HepG2 (cell line): ENCODE data around the gene NIPAL3. TPM values are rescaled to one million over a fixed set of nuclear protein-coding genes. Genes with fewer than 3 reads are reported as not detected.

ENCODE experiments used
- ATAC-seq: fragments of 200-7000 bp; cut with Tn5 transposase; 3 replicates; pipeline ENCODE4 v1.9.1; 2020; ENCODE audit warnings: mild to moderate bottlenecking, moderate library complexity
- BruUV-seq: library from RNA; stranded (reverse); fragments of 400-500 nt; replicated peaks from 2 replicates; lab custom pipeline; 2021; lab: Mats Ljungman, UMichigan
- CTCF ChIA-PET: fragments of 300-600 bp; formaldehyde crosslinking; extraction: SDS; loops from one replicate; lab custom pipeline; 2021; ENCODE audit warnings: low total read pairs, inconsistent platforms, low intra/inter-chr PET ratio; lab: Yijun Ruan, JAX
- POLR2A ChIA-PET: fragments of 350-600 bp; sonication (Branson Sonifier 250); formaldehyde crosslinking; loops from one replicate; lab custom pipeline; 2020; ENCODE audit warnings: antibody characterized with exemption, inconsistent platforms; lab: Yijun Ruan, JAX
- DNase-seq: peaks from one replicate; pipeline ENCODE4 v3.0.0-alpha.2; 2015; ENCODE audit warnings: low spot score
- FAIRE-seq: peaks from 3 replicates; lab custom pipeline; 2011; peaks lifted over from hg19 to GRCh38; lab: Jason Lieb, UNC
- H2AFZ ChIP-seq: one replicate; pipeline ENCODE4 v1.6.1; 2011; ENCODE audit warnings: low read length, inconsistent platforms
- H3K27ac ChIP-seq: fragments of 300-600 bp; 3 replicates; pipeline ENCODE4 v1.8.0; 2011; ENCODE audit warnings: mixed run types, mild to moderate bottlenecking, mixed read lengths, low read length, inconsistent platforms; ENCODE audit not compliant: insufficient read depth; ENCODE audit errors: extremely low read length
- H3K27me3 ChIP-seq, 2 experiments: fragments of 200-600 bp in 1 of 2; 2 replicates in 1 of 2; 3 replicates in 1 of 2; pipeline versions ENCODE4 v1.6.0 to v1.8.0; 2011; ENCODE audit warnings: low read length in 2 of 2, mild to moderate bottlenecking in 2 of 2, moderate library complexity in 2 of 2, inconsistent platforms in 1 of 2; ENCODE audit not compliant: insufficient read depth in 2 of 2, control insufficient read depth in 1 of 2
- H3K36me3 ChIP-seq, 2 experiments: fragments of 200-600 bp in 1 of 2; replicated peaks in 1 of 2; 2 replicates in 1 of 2; 3 replicates in 1 of 2; pipeline versions ENCODE4 v1.5.1 to v1.8.0; 2011; ENCODE audit warnings: low read length in 2 of 2, inconsistent platforms in 1 of 2; ENCODE audit not compliant: insufficient read depth in 2 of 2, control insufficient read depth in 1 of 2
- H3K4me1 ChIP-seq: 2 replicates; pipeline ENCODE4 v1.5.1; 2012; ENCODE audit warnings: low read length, inconsistent platforms; ENCODE audit not compliant: insufficient read depth
- H3K4me2 ChIP-seq: 2 replicates; pipeline ENCODE4 v1.6.0; 2011; ENCODE audit warnings: low read depth, low read length, inconsistent platforms
- H3K4me3 ChIP-seq, 3 experiments: fragments of 200-600 bp in 1 of 3; sonication (generic), shearing (Covaris generic) in 1 of 3; replicated peaks in 1 of 3; 2 replicates each; pipeline ENCODE4 v1.5.1; 2011 to 2016; ENCODE audit warnings: low read length in 3 of 3, inconsistent platforms in 2 of 3, low read depth in 2 of 3, mild to moderate bottlenecking in 2 of 3, control low read depth in 1 of 3, mixed read lengths in 1 of 3; ENCODE audit not compliant: insufficient read depth in 1 of 3
- H3K79me2 ChIP-seq: one replicate; pipeline ENCODE4 v1.6.1; 2011; ENCODE audit warnings: low read length, inconsistent platforms; ENCODE audit not compliant: insufficient read depth
- H3K9ac ChIP-seq: 2 replicates; pipeline ENCODE4 v1.6.0; 2011; ENCODE audit warnings: mild to moderate bottlenecking, low read depth, low read length, inconsistent platforms; ENCODE audit not compliant: insufficient read depth
- H3K9me3 ChIP-seq: 2 replicates; pipeline ENCODE4 v1.5.1; 2012; ENCODE audit warnings: mild to moderate bottlenecking, low read length
- H4K20me1 ChIP-seq: 2 replicates; pipeline ENCODE4 v1.6.0; 2011; ENCODE audit warnings: inconsistent platforms, mild to moderate bottlenecking, low read length, moderate library complexity; ENCODE audit not compliant: insufficient read depth
- CREB1 ChIP-seq, 2 experiments: fragments of 450-650 bp in 1 of 2; IDR thresholded peaks; 2 replicates each; pipeline ENCODE4 v1.6.1; 2016 to 2017; ENCODE audit warnings: control low read depth in 1 of 2, mild to moderate bottlenecking in 1 of 2, missing compliant biosample characterization in 1 of 2, missing genetic modification characterization in 1 of 2
- KDM4B ChIP-seq: sonication (generic); formaldehyde crosslinking; IDR thresholded peaks from 2 replicates; pipeline ENCODE4 v1.4.0; 2020; ENCODE audit warnings: missing genetic modification reagents
- MED8 ChIP-seq: sonication (generic); formaldehyde crosslinking; IDR thresholded peaks from 2 replicates; pipeline ENCODE4 v1.8.1; 2023; ENCODE audit warnings: mild to moderate bottlenecking, missing genetic modification reagents; ENCODE audit not compliant: insufficient replicate concordance
- NFE2L2 ChIP-seq: fragments of 150-350 bp; IDR thresholded peaks from 2 replicates; pipeline ENCODE4 v1.6.1; 2014; ENCODE audit warnings: low read length
- PAX8 ChIP-seq: sonication (generic); formaldehyde crosslinking; IDR thresholded peaks from 2 replicates; pipeline ENCODE4 v1.8.0; 2022; ENCODE audit warnings: mild to moderate bottlenecking, missing genetic modification reagents, borderline replicate concordance
- POLR2G ChIP-seq: fragments of 200-400 bp; formaldehyde crosslinking; IDR thresholded peaks from 2 replicates; pipeline ENCODE4 v1.6.1; 2018; ENCODE audit warnings: mild to moderate bottlenecking, low read depth, low read length, moderate library complexity
- RARG ChIP-seq: sonication (generic); formaldehyde crosslinking; IDR thresholded peaks from 2 replicates; pipeline ENCODE4 v1.4.0; 2020; ENCODE audit warnings: low read depth, mild to moderate bottlenecking, missing genetic modification reagents
- SOX6 ChIP-seq, 2 experiments: fragments of 450-650 bp in 1 of 2; sonication (generic) in 1 of 2; formaldehyde crosslinking in 1 of 2; IDR thresholded peaks; 2 replicates each; pipeline versions ENCODE4 v1.4.0 to v1.6.1; 2017 to 2020; ENCODE audit warnings: antibody characterized with exemption in 1 of 2, mild to moderate bottlenecking in 1 of 2, missing genetic modification reagents in 1 of 2
- WGBS: methylation state at CpG from one replicate; pipeline ENCODE4 v1.1.6; 2017; ENCODE audit warnings: low lambda C conversion rate; 5-methylcytosine and 5-hydroxymethylcytosine counted together
- in situ Hi-C: cut with HindIII; loops from 2 replicates; pipeline ENCODE4 v1.10.0; 2017; ENCODE audit warnings: low pct_unique_long_range_greater_than_20kb; ENCODE audit not compliant: extremely low pct_ligation_motif_present
- intact Hi-C: fragments of 100-400 bp; cut with micrococcal nuclease; formaldehyde crosslinking; loops from one replicate; pipeline ENCODE4 v1.10.0; 2022; ENCODE audit not compliant: unreplicated experiment
- polyA plus RNA-seq, 8 experiments: library from polyadenylated mRNA; depleted of rRNA in 3 of 8; stranded (reverse) in 7 of 8; unstranded in 1 of 8; fragments of >200 nt; fragmentation: Illumina TruSeq in 4 of 8; extraction: Trizol in 4 of 8; gene quantifications; 2 replicates each; pipeline versions ENCODE4 v1.2.1 to v1.2.3, GENCODE V29; 2011 to 2016; ENCODE audit warnings: low read depth in 4 of 8, missing spikeins in 1 of 8, mixed read lengths in 1 of 8; ENCODE audit not compliant: insufficient read depth in 1 of 8
- total RNA-seq, 5 experiments: library from RNA; depleted of rRNA; stranded (reverse); fragments of >200 nt; fragmentation: Illumina TruSeq; extraction: Trizol; gene quantifications; 2 replicates each; pipeline ENCODE4 v1.2.3, GENCODE V29; 2016; ENCODE audit warnings: low read depth in 1 of 5
- TF ChIP-seq, protein P1 (sequence below): sonication (generic); formaldehyde crosslinking; IDR thresholded peaks from 2 replicates; pipeline ENCODE4 v1.4.0; 2020; ENCODE audit warnings: missing genetic modification reagents, borderline replicate concordance

The NIPAL3 gene
- total and polyA plus RNA-seq, 2 of the 13 experiments (the other 11 are each of a cell fraction or from before 2014, with no cell fraction given): 5.6 to 8.6 TPM

- POLR2A ChIA-PET: no interaction called here
- no peak for TF ChIP-seq MED8 (CRISPR knock-in tag)
- no peak for TF ChIP-seq POLR2G
- no peak for TF ChIP-seq SOX6 (IDR thresholded peaks at IDR 0.05)
- TF ChIP-seq SOX6 (CRISPR knock-in tag; IDR thresholded peaks at IDR 0.05): no peak
- H3K27me3 ChIP-seq: no peaks in the 10 kb centered on the region; a peak in 1 of 5 replicates
- FAIRE-seq (no peak), ATAC-seq (no peak), DNase-seq (no peak)
- no peaks in the 10 kb centered on the region for H3K9me3 ChIP-seq
- H3K79me2 ChIP-seq: no peaks in the 10 kb centered on the region
- no peaks in the 10 kb centered on the region for H3K36me3 ChIP-seq
- peaks cover 32% of the 10 kb centered on the region for H3K4me1 ChIP-seq
- no peak overlapping the region for H3K4me3 ChIP-seq
- no peak overlapping the region for H3K27ac ChIP-seq
- H3K4me2 ChIP-seq: no peak overlapping the region
- no TSS peak for BruUV-seq
- no peak overlapping the region for H3K9ac ChIP-seq
- intact Hi-C loops: loop anchor here (5.0 to 10.0 kb wide), 2 partner anchors 94 to 232 kb away; partner anchors contain the start of genes RCAN3 and SRRM1
- H2AFZ ChIP-seq: no peak overlapping the region
- H4K20me1 ChIP-seq: no peaks in the 10 kb centered on the region
- in situ Hi-C loops: no loop called here
- WGBS: 90% methylated on average over 3 of the region's 7 CpGs
- CTCF ChIA-PET: no interaction called here
Measured at GRCh38 chr1:24410750-24411149, 4.9 kb upstream of the NIPAL3 start.

DNA sequence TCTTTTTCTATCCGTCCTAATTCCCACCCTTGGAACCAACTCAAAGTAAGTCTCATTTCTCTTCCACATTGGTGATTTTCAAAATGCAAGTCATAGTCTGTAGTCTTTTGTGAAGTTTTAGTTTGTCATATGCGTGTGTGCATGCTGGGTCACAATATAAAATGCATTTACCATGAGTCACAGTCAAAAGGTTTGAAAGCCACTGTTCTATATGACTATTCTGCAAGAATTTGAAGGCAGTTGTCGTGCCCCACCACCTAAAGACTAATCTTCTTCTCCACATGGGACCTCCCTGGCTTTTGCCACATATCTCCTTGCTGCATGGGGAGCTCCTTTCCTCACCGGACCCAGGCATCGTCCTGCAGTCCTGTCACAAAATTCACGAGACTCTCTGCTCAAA lies 3.6 kb upstream of the NIPAL3 start:
- no peak overlapping the region for H3K9ac ChIP-seq
- no peak for TF ChIP-seq RARG (CRISPR knock-in tag)
- TF ChIP-seq PAX8 (CRISPR knock-in tag): no peak
- TF ChIP-seq KDM4B (CRISPR knock-in tag): no peak
- TF ChIP-seq, protein P1, sequence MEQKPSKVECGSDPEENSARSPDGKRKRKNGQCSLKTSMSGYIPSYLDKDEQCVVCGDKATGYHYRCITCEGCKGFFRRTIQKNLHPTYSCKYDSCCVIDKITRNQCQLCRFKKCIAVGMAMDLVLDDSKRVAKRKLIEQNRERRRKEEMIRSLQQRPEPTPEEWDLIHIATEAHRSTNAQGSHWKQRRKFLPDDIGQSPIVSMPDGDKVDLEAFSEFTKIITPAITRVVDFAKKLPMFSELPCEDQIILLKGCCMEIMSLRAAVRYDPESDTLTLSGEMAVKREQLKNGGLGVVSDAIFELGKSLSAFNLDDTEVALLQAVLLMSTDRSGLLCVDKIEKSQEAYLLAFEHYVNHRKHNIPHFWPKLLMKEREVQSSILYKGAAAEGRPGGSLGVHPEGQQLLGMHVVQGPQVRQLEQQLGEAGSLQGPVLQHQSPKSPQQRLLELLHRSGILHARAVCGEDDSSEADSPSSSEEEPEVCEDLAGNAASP (CRISPR knock-in tag): no peak
- 0 out of 2 replicates have a peak, but pooled peaks have one; percentile 2 for TF ChIP-seq CREB1 (IDR thresholded peaks at IDR 0.05)
- TF ChIP-seq CREB1 (CRISPR knock-in tag; IDR thresholded peaks at IDR 0.05): no peak
- TF ChIP-seq NFE2L2: 0 out of 2 replicates have a peak, but pooled peaks have one; percentile 18
- H4K20me1 ChIP-seq: no peaks in the 10 kb centered on the region
- no peak for FAIRE-seq
- H3K4me2 ChIP-seq: no peak overlapping the region
- no peaks in the 10 kb centered on the region for H3K9me3 ChIP-seq
- ChIA-PET CTCF (no interaction called here), POLR2A (no interaction called here)
- ATAC-seq: no peak
- no peaks in the 10 kb centered on the region for H3K36me3 ChIP-seq
- no peak for DNase-seq
- intact Hi-C loops (loop anchor here (5.0 to 10.0 kb wide), 2 partner anchors 93 to 230 kb away; partner anchors contain the start of genes RCAN3 and SRRM1), in situ Hi-C loops (no loop called here)
- peaks cover 42% of the 10 kb centered on the region for H3K4me1 ChIP-seq
- H3K4me3 ChIP-seq: no peak overlapping the region
- no peaks in the 10 kb centered on the region for H3K79me2 ChIP-seq
- H3K27ac ChIP-seq: no peak overlapping the region
- H3K27me3 ChIP-seq: no peaks in the 10 kb centered on the region; a peak in 1 of 5 replicates
- no peak overlapping the region for H2AFZ ChIP-seq
- BruUV-seq: no TSS peak
- 90% methylated on average over 6 of the region's 6 CpGs for WGBS
